SH-SY5Y (cell line): ENCODE data around the gene DCAF15.

Source experiments
- GATA2 ChIP-seq: IDR thresholded peaks from 2 replicates; pipeline ENCODE4 v1.6.1; 2011; ENCODE audit warnings: mild to moderate bottlenecking, low read depth, low read length
- GATA3 ChIP-seq: IDR thresholded peaks from 2 replicates; pipeline ENCODE4 v1.6.1; 2011; ENCODE audit warnings: low read depth, mild to moderate bottlenecking, low read length, moderate library complexity

- TF ChIP-seq GATA2 (no peak), GATA3 (no peak)
Observed at GRCh38 chr19:13952931-13953531, 722 bp downstream of the DCAF15 start.
